Measurements from ENCODE around the gene ZNF687.

GRCh38 chr1:151325646-151326429 lies 43.7 kb downstream of the ZNF687 start:
- no peak for TF ChIP-seq CTCF (IDR thresholded peaks at IDR 0.05; ENCODE audit: borderline replicate concordance, extremely low read depth, low read length, poor library complexity, severe bottlenecking)
- no peak for TF ChIP-seq EZH2 (IDR thresholded peaks at IDR 0.05; ENCODE audit: borderline replicate concordance, low read depth, low read length, severe bottlenecking)
